ENCODE results near the gene EFCAB11.

GRCh38 chr14:89823743-89824142, 130.8 kb downstream of the EFCAB11 start:
- TF ChIP-seq CTCF (conservative IDR thresholded peaks at IDR 0.05; ENCODE audit: low read length) (no peak), EZH2phosphoT487 (IDR thresholded peaks at IDR 0.05; ENCODE audit: borderline replicate concordance) (no peak)
